HG03039 (cell line): Measurements from ENCODE around the gene NAT14.

ENCODE experiments used
- ATAC-seq: cut with Tn5 transposase; IDR thresholded peaks from one replicate; pipeline ENCODE4 v1.9.1; 2021; ENCODE audit warnings: mild to moderate bottlenecking, moderate library complexity; ENCODE audit not compliant: unreplicated experiment

NAT14 gene

GRCh38 chr19:55452749-55453346 is 32.1 kb upstream of the NAT14 start:
- ATAC-seq = no peak

DNA sequence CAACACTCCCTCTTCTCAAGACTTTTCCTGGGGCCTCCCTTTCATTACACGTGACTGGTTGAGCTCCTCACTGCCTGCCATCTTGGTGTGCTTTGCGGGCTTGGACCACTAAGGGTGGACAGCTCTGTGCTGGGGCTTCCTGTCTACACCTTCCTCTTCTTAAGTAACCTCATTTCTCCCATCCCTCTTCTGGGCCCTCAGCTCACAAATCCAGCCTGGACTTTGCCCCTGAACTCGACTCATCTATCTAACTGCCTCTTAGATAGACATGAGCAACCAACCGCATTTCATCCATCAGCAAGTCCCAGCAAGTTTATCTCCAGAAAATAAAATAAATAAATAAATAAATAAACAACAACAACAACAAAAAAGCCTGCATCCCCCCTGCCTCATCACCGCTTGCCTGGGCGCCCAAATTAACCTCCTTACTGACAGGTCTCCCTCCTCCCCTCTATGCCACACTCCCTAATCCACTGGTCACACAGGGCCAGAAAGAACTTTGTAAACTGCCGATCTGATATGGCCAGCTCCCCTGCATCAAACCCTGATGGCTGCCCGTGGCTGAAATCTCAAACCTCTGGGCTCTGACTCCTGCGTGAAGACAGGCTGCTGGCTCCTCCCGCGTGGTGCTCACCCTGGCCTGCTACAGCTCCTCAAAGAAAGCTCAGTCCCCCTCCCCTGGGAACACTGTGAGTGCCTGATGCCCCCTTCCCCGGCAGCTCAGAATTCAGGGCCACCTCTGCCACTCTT is 31.3 kb upstream of the NAT14 start:
- no peak for ATAC-seq

DNA sequence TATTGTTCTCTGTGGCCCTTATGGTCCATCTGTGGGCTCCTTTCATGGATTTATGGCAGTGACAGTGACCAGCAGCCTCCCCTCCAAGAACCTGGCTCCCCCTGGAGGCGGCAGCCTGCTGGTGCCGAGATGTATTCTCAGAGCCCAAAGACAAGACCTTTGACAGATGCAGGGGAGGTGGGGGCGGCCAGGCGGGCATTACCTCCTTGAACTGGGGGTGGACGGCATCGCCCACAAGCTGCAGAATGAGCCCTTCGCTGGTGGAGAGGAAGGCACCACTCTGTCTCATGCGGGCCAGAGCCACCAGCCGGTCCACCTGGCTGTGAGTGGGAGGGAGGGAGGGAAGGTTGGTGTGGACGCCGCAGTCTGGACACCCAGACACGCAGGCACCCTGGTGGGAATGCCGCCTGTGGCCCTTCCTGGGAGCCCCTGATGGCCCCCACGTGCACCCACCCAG is 30.2 kb upstream of the NAT14 start:
- no peak for ATAC-seq

DNA sequence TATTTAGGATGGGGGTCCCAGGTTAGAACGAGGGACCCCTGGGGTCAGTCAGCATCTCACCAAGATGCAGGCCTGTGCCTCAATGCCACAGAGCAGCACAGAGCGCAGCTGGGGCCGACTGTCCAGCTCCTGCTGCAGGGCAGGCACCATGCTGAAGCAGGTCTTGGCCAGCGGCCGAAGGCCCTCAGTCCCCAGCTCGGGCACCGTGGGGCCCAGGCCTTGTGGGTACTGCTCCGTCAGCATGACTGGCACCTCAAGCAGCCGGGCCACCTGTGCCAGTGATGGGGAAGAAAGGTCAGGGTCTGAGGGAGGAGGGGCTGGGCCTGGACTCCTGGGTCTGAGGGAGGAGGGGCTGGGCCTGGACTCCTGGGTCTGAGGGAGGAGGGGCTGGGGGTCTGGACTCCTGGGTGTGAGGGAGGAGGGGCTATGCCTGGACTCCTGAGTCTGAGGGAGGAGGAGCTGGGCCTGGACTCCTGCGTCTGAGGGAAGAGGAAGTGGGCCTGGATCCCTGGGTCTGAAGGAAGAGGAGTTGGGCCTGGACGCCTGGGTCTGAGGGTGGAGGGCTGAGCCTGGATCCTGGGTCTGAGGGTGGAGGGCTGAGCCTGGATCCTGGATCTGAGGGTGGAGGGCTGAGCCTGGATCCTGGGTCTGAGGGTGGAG is 29.3 kb upstream of the NAT14 start:
- ATAC-seq = no peak

DNA sequence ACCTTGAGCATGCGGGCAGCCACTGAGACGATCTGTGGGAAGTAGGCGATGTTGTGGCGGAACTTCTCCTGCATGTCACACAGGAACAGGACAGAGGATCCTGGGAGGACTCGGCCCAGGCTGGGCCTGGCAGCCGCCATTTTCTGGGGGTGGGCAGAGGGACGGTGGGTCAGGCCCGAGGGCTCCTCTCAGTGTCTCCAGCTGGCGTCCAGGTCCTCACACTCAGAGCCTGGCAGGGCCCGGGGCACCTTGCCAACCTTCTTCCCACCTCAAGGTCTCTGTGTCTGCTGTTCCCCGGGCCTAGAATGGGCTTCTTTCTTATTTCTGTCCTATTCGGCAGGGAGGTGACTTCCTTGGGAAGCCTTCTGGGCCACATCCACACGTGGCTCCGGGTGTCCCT is 28.6 kb upstream of the NAT14 start:
- ATAC-seq = no peak

DNA sequence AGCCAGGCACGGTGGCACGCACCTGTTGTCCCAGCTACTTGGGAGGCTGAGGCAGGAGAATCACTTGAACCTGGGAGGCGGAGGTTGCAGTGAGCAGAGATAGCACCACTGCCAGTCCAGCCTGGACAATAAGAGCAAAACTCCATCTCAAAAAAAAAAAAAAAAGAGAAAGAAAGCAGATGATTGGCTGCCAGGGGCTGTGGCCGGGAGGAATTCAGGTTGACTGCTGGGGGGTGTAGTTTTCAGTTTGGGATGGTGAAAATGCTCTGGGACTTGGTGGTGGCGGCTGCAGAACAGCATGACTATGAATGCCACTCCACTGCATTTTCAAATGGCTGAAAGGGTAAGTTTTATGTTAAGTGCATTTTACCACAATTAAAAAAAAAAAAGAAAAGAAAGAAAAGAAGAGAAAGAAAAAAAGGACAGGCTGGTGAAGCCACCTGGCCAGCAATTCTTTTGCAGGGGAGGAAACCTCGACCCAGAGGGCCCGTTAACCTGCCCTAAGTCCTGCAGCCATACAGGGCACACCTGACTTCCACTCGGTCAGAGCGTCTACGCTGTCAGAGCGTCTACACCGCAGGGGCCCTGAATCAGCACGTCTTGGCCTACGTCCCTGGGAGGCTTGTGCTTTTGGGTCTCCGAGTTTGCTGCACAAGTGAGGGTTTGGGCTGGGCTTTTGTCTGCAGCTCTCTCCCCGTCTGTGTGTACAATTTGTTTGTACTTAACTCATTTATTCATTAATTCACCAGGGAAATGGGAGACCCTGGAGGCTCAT is 27.1 kb upstream of the NAT14 start:
- ATAC-seq = no peak

GRCh38 chr19:55459551-55459949 is 25.4 kb upstream of the NAT14 start:
- ATAC-seq = no peak

DNA sequence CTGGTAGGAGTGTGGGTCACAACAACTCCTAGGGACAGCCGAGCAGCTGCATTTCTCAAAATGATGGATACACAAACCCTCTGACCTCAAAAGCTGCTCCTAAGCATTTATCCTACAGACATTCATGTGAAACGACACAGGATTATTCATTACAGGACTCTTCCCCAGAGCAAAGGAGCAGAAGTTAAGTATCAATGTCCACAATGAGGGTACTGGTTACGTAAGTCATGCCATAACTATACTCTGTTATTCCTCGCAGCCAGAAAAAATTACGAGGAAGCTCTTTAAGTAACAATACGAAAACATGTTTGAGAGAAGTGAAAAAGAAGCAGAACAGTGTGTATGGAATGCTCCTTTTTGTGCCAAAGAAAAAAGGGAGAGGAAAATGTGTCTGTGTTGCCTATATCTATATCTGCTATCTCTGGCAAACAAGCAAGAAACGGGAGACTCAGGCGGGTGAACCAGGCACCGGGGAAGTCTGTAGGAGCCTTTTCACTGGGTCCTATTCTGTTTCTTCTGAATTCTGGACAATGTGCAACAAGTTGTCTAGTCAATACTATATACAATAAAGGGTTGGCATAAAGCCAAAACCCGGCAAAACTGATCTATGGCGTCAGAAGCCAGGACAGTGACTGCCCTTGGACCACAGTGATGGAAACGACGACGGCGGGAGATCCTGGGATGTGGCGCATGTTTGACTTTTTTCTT is 24.9 kb upstream of the NAT14 start:
- no peak for ATAC-seq

DNA sequence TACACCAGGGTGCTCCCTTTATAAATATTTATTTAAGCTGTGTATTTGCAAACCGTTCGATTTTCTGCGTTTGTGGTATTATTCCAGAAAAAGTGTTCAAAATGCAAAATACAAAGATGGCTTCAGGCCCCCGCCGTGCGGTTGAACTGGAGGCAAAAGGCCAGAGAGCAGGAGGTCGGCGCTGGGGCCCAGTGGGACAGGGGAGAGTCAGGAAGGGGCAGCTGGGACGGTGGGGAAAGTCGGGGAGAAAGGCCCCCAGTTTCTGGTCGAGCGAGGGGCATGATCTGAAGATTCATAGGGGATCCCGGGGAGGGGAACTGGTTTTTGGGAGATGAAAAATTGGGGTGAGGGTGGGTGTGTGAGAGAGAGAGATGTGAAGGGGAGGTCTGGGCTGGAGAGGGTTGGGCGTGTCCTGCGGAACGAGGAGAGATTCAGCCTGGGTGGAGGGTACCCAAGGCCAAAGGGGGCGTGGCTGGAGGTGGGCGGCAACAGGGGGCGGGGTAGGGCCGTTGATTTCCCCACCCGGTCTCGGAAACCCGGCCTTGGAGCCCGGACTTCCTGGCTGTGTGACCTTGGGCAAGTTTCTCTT is 24.2 kb upstream of the NAT14 start:
- ATAC-seq = no peak

DNA sequence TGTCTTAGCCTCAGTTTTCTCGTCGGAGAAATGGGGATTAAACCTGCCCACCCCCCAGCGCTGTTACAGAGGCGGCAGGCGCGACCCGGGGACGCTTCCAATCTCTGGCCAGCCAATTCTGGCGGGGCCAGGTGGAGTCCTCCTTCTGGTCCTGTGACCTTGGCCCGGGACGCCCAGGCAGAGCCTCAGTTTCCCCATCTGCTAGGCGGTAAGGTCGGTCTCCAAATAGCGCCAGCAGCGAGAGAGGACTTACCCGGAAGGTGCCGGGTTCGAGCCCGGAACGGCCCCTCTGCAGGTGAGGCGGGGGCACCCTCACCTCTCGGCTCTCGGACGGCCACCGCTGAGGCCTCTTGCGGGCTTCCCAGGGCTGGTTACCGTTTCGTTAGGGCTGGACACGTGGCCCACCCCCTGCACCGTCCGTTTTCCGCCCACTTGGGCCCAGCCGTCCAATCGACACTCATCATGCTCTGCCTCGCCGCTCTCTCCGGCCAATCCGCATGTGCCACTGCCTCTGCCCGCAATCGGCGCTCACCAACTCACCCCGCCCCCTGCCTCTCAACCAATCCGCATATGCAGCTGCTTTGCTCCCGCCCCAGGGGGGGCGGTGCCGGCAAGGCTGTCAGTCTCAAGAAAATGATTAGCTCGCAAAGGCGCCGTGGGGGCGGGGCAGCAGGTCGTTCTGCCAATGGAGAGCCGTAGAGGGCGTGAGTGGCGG is 23.6 kb upstream of the NAT14 start, which contains the start of gene ISOC2:
TSS of gene ISOC2 (minus strand) at position 384 of the 715 bp plus-strand sequence. CDS start 5,156 bp downstream, outside the sequence.
- ATAC-seq = peak; percentile 89

- no peak for ATAC-seq
Measured at GRCh38 chr19:55461974-55462626, 22.9 kb upstream of the NAT14 start.

DNA sequence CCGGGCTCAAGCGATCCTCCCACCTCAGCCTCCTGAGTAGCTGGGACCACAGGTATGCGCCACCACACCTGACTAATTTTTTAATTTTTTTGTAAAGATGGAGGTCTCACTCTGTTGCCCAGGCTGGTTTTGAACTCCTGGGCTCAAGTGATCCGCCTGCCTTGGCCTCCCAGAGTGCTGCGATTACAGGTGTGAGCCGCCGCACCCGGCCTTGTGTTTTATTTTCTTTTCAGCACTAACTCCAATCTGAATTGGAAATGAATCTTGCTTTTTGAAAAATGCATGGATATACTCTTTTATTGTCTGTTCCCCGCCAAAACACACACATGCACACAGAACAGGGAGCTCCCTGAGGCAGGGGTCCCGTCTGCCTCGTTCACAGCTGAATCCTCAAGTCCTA is 22.3 kb upstream of the NAT14 start:
- ATAC-seq = no peak

DNA sequence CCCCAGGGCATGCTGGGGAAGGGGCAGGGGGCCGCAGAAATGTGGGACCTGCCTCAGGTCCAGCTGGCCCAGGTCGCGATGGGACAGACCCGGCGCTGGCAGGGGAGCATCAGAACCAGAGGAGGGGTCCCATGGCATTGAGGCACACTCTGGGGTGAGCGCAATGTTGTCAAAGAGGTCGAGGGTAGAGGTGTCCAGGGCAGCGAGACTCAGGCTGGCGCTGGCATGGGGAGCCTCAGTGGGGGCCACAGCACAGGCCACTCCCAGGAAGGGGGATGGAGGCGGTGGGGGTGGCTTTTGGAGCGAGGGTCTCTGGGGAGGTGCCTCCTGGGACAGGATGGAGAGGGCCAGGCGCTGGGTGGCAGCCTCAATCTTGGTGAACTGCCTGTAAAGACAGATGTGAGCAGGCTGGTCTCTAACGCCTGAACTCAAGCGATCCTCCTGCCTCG is 21.4 kb upstream of the NAT14 start:
- no peak for ATAC-seq

- no peak for ATAC-seq
Measured at GRCh38 chr19:55464039-55464661, 20.8 kb upstream of the NAT14 start.

DNA sequence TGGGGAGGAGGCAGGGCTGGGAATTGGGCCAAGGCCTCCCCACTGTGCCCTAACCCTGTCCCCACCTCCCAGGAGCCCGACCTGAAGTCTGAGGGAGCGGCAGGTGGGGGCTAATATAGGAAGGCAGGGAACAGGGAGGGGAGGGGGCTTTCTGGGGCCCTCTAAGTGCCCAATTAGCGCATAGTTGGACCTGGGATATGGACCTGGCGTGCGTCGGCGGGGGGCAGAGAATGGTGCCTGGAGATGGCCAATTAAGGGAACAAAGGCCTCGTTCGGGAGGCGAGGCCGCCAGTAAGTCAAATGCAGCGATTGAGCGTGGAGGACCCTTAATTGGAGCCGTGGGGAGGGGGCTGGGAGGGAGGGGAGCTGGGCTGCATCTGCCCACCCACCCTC is 20.3 kb upstream of the NAT14 start, which contains the start of gene C19orf85:
TSS of gene C19orf85 (minus strand) at position 90 of the 393 bp plus-strand sequence. CDS start 197 bp downstream, outside the sequence.
- no peak for ATAC-seq

DNA sequence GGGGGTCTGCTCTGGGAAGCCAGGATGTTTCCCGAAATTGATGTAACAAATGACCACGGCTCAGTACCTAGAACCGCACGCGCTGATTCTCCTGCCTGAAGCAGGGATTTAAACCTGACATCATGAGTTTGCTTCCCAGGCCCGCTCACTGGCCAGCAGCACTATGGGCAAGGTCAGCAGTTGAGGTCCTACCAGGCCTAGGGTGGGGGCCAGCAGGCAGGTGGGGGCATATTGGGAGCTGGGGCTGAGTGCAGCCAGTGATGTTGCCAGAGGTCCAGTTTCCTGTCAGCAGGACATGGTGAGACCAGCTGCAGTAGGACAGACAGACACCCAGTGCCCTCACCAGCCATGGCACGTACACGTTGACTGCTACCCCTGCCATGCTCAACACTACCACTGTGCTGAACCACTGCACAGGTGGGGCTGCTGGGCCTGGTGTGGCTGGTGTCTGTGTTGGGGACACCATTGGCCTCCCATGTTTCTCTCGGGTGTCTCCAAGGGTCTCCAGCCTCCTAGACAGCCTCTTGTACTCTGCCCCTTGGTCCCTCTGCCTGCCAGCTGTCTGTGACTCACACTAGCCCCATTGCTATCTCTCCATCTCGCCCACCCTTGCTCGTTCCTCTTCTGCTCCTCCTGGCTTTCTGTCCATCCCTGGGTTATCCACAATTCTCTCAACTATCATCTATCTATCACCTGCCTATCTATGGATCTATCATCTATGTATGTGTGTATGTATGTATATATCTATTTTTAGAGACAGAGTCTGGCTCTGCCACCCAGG is 19.3 kb upstream of the NAT14 start:
- ATAC-seq = no peak

DNA sequence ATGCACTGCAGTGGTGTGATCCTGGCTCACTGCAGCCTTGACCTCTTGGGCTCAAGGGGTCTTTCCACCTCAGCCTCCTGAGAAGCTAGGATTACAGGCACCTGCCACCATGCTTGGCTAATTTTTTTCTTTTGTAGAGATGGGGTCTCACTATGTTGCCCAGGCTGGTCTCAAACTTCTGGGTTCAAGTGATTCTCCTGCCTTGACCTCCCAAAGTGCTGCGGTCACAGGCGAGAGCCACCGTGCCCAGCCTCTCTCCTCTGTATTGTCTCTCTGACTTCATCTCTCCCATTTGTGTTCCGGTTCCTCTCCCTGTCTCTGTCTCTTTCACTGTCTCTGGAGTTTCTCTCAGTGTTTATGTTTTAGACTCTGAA is 18.8 kb upstream of the NAT14 start:
- no peak for ATAC-seq
